ENCODE results near the gene HYAL3.
A peak's percentile ranks its signal among the peaks of the same experiment; 100 is the strongest.
"Not testable (repeated sequence)": the region's sequence is repeated elsewhere in the genome, so short reads cannot be mapped to it uniquely, and the experiment has no call there.

HYAL3 gene

GRCh38 chr3:50273689-50274065 lies 25.5 kb downstream of the HYAL3 start:
- ChIA-PET POLR2A (no interaction called here), CTCF (interaction anchor here (1.0 to 4.2 kb wide), 6 partner anchors 10 to 81 kb away, joined by 3 to 25 read pairs (median 10); partner anchors contain the start of gene IFRD2)
- no peak for TF ChIP-seq CTCF (IDR thresholded peaks at IDR 0.05; ENCODE audit: control extremely low read depth, extremely low read depth, low read depth, missing control alignments)
- DNase-seq (ENCODE audit: extremely low spot score): no peak

GRCh38 chr3:50272911-50273688 lies 26.1 kb downstream of the HYAL3 start:
- POLR2A ChIA-PET: no interaction called here
- CTCF ChIA-PET: interaction anchor here (1.0 to 4.2 kb wide), 10 partner anchors 11 to 81 kb away, joined by 3 to 25 read pairs (median 7); partner anchors contain the start of gene IFRD2
- peak; percentile 98 for TF ChIP-seq CTCF (IDR thresholded peaks at IDR 0.05; ENCODE audit: control extremely low read depth, extremely low read depth, low read depth, missing control alignments)
- DNase-seq (ENCODE audit: extremely low spot score): peak; percentile 98

- ChIA-PET CTCF (interaction anchor here (0.6 to 4.2 kb wide), 10 partner anchors 9 to 80 kb away, joined by 3 to 41 read pairs (median 5); no protein-coding TSS in a partner anchor), POLR2A (interaction anchor here (0.7 kb wide), 2 partner anchors 33 to 35 kb away, joined by 4 to 13 read pairs; no protein-coding TSS in a partner anchor)
- DNase-seq (ENCODE audit: extremely low spot score): not testable (repeated sequence)
Observed at GRCh38 chr3:50272538-50272910, 26.7 kb downstream of the HYAL3 start.

GRCh38 chr3:50271314-50271936 lies 27.8 kb downstream of the HYAL3 start:
- no peak for DNase-seq (ENCODE audit: extremely low spot score)
- ChIA-PET POLR2A (no interaction called here), CTCF (interaction anchor here (1.0 to 4.2 kb wide), 9 partner anchors 8 to 79 kb away, joined by 3 to 41 read pairs (median 10); partner anchors contain the start of gene GNAI2)
- no peak for TF ChIP-seq CTCF (IDR thresholded peaks at IDR 0.05; ENCODE audit: control extremely low read depth, extremely low read depth, low read depth, missing control alignments)

GRCh38 chr3:50270422-50271224 lies 28.6 kb downstream of the HYAL3 start:
- CTCF ChIA-PET: interaction anchor here (1.0 to 4.2 kb wide), 8 partner anchors 7 to 76 kb away, joined by 3 to 41 read pairs (median 8); partner anchors contain the start of gene GNAI2
- POLR2A ChIA-PET: no interaction called here
- TF ChIP-seq CTCF (IDR thresholded peaks at IDR 0.05; ENCODE audit: control extremely low read depth, extremely low read depth, low read depth, missing control alignments): no peak
- no peak for DNase-seq (ENCODE audit: extremely low spot score)

- POLR2A ChIA-PET: no interaction called here
- no peak for TF ChIP-seq CTCF (IDR thresholded peaks at IDR 0.05; ENCODE audit: control extremely low read depth, extremely low read depth, low read depth, missing control alignments)
- CTCF ChIA-PET: interaction anchor here (1.3 to 4.2 kb wide), 4 partner anchors 10 to 43 kb away, joined by 3 to 41 read pairs (median 18); no protein-coding TSS in a partner anchor
- DNase-seq (ENCODE audit: extremely low spot score): no peak
Observed at GRCh38 chr3:50269977-50270413, 29.2 kb downstream of the HYAL3 start.

All from GM10248 (cell line).